Calu3 (cell line): ENCODE results near the gene PPP1R14B. TPM values are rescaled to one million over a fixed set of nuclear protein-coding genes. Genes with fewer than 3 reads are reported as not detected.

ENCODE experiments used
- BruUV-seq: library from RNA; stranded (reverse); fragments of 400-500 nt; replicated peaks from 2 replicates; lab custom pipeline; 2021; lab: Mats Ljungman, UMichigan
- CTCF ChIA-PET: fragments of 300-600 bp; sonication (Branson Sonifier 250); formaldehyde crosslinking; loops from one replicate; lab custom pipeline; 2022; ENCODE audit warnings: antibody characterized with exemption; lab: Charles Lee
- DNase-seq: peaks from one replicate; pipeline ENCODE4 v3.0.0; 2022
- H3K27ac Mint-ChIP-seq: one replicate; pipeline ENCODE4 v1.8.0; 2022; ENCODE audit warnings: mixed read lengths; ENCODE audit not compliant: unreplicated experiment
- H3K27me3 Mint-ChIP-seq: one replicate; pipeline ENCODE4 v1.8.0; 2022; ENCODE audit warnings: mixed read lengths; ENCODE audit not compliant: unreplicated experiment
- H3K36me3 Mint-ChIP-seq: one replicate; pipeline ENCODE4 v1.8.0; 2022; ENCODE audit warnings: mild to moderate bottlenecking, moderate library complexity, mixed read lengths; ENCODE audit not compliant: insufficient read depth, unreplicated experiment
- H3K4me1 Mint-ChIP-seq: one replicate; pipeline ENCODE4 v1.8.0; 2022; ENCODE audit warnings: mild to moderate bottlenecking, low read depth, mixed read lengths; ENCODE audit not compliant: unreplicated experiment
- H3K4me3 Mint-ChIP-seq: one replicate; pipeline ENCODE4 v1.8.0; 2022; ENCODE audit warnings: mild to moderate bottlenecking, low read depth, moderate library complexity, mixed read lengths; ENCODE audit not compliant: unreplicated experiment
- H3K9me3 Mint-ChIP-seq: one replicate; pipeline ENCODE4 v1.8.0; 2022; ENCODE audit warnings: low read depth, mixed read lengths; ENCODE audit not compliant: unreplicated experiment
- CTCF ChIP-seq: fragments of 200-600 bp; IDR thresholded peaks from one replicate; pipeline ENCODE4 v1.8.0; 2022; ENCODE audit warnings: antibody characterized with exemption; ENCODE audit not compliant: unreplicated experiment
- intact Hi-C: fragments of 100-400 bp; cut with micrococcal nuclease; formaldehyde crosslinking; loops from one replicate; pipeline ENCODE4 v1.10.0; 2022; ENCODE audit not compliant: unreplicated experiment
- total RNA-seq: library from RNA; stranded (reverse); gene quantifications from 2 replicates; pipeline ENCODE4 v1.2.3, GENCODE V29; 2022

PPP1R14B gene
- total RNA-seq, 1 experiment from 2014 or later, result 334 TPM

DNA sequence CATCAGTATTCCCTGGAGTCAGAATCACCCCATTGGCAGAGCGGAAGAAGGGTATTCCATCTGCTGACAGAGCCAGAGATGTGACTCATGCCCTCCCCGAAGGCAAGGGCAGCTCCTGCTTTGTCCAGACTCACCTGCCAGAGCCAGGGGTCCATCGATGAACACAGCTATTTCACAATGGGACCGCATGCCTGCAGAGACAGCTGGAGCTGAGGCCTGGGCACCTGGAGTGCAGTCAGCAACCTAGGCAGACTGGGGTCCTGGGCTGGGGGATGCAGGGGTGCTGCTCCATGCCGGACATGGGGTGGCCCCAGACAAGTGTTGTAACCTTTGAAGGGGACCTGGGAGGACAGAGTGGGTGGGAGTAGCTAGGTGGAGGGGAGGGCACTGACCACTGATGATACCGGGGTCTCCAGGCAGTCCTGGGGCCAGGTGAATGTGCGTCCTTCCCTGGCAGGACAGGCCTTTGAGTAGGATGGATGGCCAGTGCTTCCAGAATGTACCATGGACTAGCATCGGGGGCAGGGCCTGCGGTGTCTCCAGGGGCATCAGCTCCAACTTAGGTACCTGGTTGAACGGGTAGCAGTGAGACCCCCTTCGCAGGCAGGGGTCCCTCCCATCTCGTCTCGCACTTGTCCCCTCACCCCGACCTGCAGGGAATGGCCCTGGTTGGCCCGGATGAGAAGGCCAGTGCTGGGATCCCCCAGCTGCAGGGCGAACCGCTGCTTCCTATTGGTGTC lies 22.4 kb downstream of the PPP1R14B start:
- Mint-ChIP-seq H3K27ac (peak overlapping the region; percentile 50), H3K36me3 (peaks cover 85% of the 10 kb centered on the region), H3K4me3 (peak overlapping the region; percentile 79), H3K9me3 (no peaks in the 10 kb centered on the region), H3K27me3 (no peaks in the 10 kb centered on the region), H3K4me1 (peaks cover 7% of the 10 kb centered on the region)
- no peak for DNase-seq
- TF ChIP-seq CTCF, result no peak
- BruUV-seq, result no TSS peak
- CTCF ChIA-PET, result interaction anchor here (1.1 to 1.4 kb wide), 2 partner anchors 10 to 26 kb away, joined by 3 to 4 read pairs; no protein-coding TSS in a partner anchor
- intact Hi-C loops, result no loop called here

DNA sequence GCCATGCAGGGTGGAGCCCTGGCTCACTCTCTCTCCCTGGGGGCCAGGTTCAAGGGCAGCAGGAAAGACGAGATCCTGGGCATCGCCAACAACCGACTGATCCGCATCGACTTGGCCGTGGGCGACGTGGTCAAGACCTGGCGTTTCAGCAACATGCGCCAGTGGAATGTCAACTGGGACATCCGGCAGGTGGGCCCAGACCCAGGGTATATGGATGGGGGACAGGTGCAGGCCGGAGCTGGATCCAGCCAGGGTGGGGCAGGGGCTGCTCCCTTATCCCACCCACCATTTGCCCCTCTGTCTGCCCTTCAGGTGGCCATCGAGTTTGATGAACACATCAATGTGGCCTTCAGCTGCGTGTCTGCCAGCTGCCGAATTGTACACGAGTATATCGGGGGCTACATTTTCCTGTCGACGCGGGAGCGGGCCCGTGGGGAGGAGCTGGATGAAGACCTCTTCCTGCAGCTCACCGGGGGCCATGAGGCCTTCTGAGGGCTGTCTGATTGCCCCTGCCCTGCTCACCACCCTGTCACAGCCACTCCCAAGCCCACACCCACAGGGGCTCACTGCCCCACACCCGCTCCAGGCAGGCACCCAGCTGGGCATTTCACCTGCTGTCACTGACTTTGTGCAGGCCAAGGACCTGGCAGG lies 23.6 kb downstream of the PPP1R14B start:
- peaks cover 15% of the 10 kb centered on the region for H3K4me1 Mint-ChIP-seq
- peak overlapping the region; percentile 39 for H3K27ac Mint-ChIP-seq
- DNase-seq, result no peak
- H3K9me3 Mint-ChIP-seq, result no peaks in the 10 kb centered on the region
- CTCF ChIA-PET, result interaction anchor here (0.7 to 1.4 kb wide), 2 partner anchors 15 to 27 kb away, joined by 3 to 5 read pairs; no protein-coding TSS in a partner anchor
- no peaks in the 10 kb centered on the region for H3K27me3 Mint-ChIP-seq
- no peak for TF ChIP-seq CTCF
- BruUV-seq, result no TSS peak
- intact Hi-C loops, result no loop called here
- H3K4me3 Mint-ChIP-seq, result no peak overlapping the region
- peaks cover 93% of the 10 kb centered on the region for H3K36me3 Mint-ChIP-seq

DNA sequence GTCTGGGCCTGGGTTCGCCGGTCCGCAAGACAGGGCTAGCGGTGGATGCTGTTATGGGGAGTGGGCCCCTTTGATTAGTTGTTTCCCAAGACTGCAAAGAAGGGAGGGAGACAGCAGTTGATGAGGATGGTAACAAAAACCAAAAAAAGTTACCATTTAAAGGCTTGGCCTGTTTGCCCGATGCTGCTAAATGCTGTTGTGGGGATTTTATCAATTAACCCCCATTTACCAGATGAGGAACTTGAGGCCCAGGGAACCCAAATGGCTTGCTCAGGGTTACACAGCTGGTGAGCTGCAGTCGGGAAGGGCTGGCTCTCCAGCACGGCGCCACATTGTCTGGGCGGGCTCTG lies 24.1 kb downstream of the PPP1R14B start:
- no TSS peak for BruUV-seq
- H3K36me3 Mint-ChIP-seq, result peaks cover 94% of the 10 kb centered on the region
- no peaks in the 10 kb centered on the region for H3K27me3 Mint-ChIP-seq
- no peak overlapping the region for H3K4me3 Mint-ChIP-seq
- no peak overlapping the region for H3K27ac Mint-ChIP-seq
- no peak for TF ChIP-seq CTCF
- CTCF ChIA-PET, result interaction anchor here (0.7 kb wide), 1 partner anchor 15 kb away, joined by 5 read pairs; no protein-coding TSS in a partner anchor
- H3K9me3 Mint-ChIP-seq, result no peaks in the 10 kb centered on the region
- peaks cover 12% of the 10 kb centered on the region for H3K4me1 Mint-ChIP-seq
- DNase-seq, result no peak
- intact Hi-C loops, result no loop called here

DNA sequence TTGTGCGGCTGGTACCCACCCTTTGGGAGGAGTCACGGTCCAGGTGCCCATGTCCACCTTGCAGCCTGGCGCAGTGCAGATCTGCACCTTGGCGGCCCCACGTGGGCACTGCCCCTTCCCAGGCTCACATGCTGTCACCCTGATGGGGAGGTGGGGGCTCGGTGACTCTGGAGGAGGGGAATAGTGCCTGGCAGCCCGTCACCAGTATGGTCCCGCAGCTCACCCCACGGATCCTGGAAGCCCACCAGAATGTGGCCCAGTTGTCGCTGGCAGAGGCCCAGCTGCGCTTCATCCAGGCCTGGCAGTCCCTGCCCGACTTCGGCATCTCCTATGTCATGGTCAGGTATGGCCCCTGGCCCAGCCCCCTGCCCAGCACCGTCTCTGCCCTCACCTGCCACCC lies 25.9 kb downstream of the PPP1R14B start:
- CTCF ChIA-PET, result interaction anchor here (0.6 kb wide), 1 partner anchor 18 kb away, joined by 7 read pairs; no protein-coding TSS in a partner anchor
- Mint-ChIP-seq H3K4me3 (no peak overlapping the region), H3K27ac (no peak overlapping the region), H3K27me3 (no peaks in the 10 kb centered on the region), H3K36me3 (peaks cover 90% of the 10 kb centered on the region), H3K9me3 (no peaks in the 10 kb centered on the region), H3K4me1 (peaks cover 9% of the 10 kb centered on the region)
- no TSS peak for BruUV-seq
- intact Hi-C loops, result no loop called here
- DNase-seq, result no peak
- no peak for TF ChIP-seq CTCF
